NCI-H2081 (cell line): ENCODE data around the gene CCL19.
A peak's percentile ranks its signal among the peaks of the same experiment; 100 is the strongest.

Experiments used
- DNase-seq, 2 experiments: peaks; one replicate each; lab custom pipeline; 2025; lab: John Stamatoyannopoulos, UW

The CCL19 gene

GRCh38 chr9:34662526-34663302 is 28.4 kb downstream of the CCL19 start, which contains the start of gene CCL27:
Gene CCL27, minus strand, starts transcription at chr9:34662657. Its CDS starts 24 bp downstream, at chr9:34662633.
- DNase-seq: no peak

GRCh38 chr9:34659592-34660253 is 31.4 kb downstream of the CCL19 start:
- DNase-seq: peak in 1 of 2 experiments; percentile 15

DNA sequence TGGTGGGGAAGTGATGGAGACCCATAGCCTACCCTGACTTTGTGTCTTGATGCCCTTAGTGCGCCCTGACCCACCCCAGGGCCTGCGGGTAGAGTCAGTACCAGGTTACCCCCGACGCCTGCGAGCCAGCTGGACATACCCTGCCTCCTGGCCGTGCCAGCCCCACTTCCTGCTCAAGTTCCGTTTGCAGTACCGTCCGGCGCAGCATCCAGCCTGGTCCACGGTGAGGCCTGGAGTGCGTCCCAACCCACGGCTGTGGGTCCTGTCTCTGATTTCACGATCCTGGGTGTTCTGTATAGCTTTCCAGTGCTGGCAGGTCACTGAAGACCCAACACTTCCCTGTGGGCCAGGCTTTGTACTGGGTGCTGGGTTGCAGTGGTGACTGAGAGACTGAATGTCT is 32.6 kb downstream of the CCL19 start:
- no peak for DNase-seq

DNA sequence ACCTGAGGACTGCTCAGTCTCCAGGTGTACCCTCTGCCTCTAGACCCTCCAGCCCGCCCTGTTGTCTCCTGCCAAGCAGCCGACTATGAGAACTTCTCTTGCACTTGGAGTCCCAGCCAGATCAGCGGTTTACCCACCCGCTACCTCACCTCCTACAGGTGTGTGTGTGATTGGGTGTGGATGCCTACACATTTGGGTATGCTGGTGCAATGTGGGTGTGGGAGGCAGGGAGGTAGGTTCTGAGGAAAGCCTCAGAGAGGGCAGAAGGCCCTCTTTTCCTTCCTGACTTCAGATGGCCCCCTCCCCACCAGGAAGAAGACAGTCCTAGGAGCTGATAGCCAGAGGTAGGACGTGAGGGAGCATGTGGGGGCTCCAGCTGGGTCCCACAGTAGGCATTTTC is 34.1 kb downstream of the CCL19 start:
- DNase-seq: no peak

DNA sequence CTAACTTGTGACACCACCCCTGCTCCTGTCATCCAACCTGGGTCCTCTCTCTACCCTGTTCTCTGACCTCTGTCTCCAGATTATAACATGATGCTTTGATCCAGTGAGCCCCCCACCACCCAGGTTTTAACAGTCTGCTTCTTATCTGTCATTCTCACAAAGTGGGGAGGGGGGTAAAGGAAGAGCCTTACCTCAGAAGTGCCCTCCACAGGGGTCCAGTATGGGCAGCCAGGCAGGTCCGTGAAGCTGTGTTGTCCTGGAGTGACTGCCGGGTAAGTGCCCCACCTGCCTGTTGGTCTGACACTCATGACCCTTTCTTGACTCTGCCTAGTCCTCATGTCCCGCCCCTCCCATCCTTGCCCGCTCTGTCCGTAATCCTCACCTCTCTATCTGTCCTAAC is 35.7 kb downstream of the CCL19 start:
- no peak for DNase-seq

DNA sequence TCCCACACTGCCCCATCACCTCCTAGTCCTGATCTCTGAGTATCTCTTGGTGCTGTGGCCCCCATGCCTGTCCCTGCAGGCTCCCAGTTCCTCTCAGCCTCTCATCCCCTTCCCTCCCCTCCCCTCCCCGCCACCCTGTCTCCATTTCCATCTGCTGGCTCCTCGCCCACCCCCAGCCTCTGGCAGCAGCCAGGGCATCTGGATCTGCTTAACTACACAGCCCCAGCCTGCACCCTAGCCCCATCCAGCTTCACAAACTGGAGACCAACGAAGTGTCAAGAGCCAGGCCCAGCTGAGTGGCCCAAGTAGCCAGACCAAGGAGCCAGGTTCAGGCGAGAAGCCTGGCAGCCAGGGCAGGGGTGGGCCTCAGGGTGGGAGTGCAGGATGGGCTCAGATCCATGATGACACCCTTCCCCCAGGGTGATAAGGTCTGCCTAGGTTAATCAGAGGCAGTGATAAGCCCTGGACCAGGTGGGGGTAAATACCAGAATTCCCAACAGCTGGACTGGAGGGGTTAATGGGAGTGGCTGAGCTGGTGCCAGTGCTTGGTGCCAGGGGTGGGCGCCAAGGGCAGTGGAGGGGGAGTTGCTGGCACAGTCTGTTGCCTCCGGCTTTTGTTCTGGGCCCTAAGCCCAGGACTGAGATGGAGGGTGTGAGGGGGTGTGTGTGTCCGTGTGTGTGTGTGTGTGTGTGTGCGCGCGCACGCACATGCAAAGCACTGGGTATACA is 36.6 kb downstream of the CCL19 start:
- peak; percentile 60 to 73 for DNase-seq

DNA sequence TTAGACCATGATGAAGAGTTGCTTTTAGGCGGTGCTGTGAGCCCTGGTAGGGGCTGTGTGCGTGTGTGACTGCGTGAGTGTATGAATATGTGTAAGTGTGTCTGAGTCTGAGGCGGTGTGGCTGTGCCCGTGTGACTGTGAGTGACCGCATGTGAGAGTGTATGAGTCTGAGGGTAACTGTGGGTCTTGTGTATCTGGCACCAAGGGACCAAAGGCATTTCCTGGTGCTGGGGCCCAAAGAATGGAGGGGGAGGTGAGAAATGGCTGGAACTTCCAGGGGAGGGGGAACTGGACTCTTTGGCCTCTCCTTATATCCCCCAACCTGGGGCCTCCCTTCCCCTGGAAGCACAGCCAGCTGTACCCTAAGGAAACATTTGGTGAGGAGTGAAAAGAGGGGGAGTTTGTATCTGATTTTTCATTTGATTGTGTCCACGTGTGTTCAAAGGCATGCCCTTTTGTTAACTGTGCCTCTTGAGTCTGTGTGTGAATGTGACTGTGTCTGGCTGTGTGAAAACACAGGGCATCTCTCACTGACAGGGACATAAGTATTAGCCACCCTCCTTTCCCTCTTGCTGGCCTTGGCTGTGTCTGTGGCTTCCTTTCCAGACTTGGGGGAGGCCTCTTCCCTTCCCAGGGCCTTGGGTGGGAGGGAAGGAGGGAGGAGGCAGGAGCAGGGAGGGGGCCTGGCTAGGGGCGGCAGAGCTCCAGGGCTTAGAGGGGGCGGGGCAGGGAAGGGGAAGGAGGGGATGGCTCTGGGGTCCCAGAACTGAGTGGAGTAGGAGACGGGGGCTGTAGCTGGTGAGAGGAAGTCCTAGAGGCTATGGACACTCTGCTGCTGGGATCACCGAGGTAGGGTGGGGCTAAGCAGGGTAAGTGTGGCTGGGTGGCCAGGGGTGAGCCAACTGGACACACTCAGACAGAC is 37.7 kb downstream of the CCL19 start:
- no peak for DNase-seq

DNA sequence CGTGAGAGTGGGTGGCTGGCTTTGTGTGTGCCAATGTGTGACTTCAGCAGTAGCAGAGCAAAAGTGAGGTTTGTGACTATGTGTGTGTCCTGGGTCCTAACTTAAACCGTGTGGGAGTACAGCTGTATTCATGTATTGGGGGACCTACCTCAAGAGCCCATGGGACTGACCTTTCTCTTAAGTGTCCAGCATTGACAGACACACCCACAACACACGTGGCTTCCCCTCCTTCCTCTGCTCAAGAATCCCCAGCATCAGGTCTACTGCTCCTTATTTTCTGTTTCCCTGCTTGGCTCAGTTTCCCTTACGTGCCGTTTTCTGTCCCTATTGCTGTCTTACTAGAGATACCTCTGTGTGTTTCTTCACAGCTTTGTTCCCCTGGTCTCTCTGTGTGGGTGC is 38.5 kb downstream of the CCL19 start:
- no peak for DNase-seq

- DNase-seq: no peak
These were observed 39.0 kb downstream of the CCL19 start, which contains the start of gene IL11RA for GRCh38 chr9:34651876-34652601. Gene IL11RA, plus strand, starts transcription at chr9:34652185. Its CDS starts 3,033 bp downstream, at chr9:34655218.

- no peak for DNase-seq
These were observed 39.8 kb downstream of the CCL19 start for GRCh38 chr9:34651321-34651720.

- DNase-seq: no peak
These were observed 40.3 kb downstream of the CCL19 start for GRCh38 chr9:34650816-34651215.

GRCh38 chr9:34648673-34649072 is 42.4 kb downstream of the CCL19 start:
- no peak for DNase-seq

DNA sequence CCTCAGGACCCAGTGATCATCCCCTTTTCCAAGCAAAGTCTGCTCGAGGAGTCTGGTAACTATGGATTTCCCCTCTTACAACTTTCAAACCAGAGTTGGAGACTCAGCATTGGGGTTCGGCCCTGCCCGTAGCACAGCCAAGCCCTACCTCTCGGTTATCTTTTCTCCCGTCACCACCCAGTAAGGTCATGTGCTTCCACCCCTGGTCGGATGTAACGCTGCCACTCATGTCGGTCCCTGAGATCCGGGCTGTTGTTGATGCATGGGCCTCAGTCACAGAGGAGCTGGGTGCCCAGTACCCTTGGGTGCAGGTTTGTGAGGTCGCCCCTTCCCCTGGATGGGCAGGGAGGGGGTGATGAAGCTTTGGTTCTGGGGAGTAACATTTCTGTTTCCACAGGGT is 43.4 kb downstream of the CCL19 start:
- no peak for DNase-seq

DNA sequence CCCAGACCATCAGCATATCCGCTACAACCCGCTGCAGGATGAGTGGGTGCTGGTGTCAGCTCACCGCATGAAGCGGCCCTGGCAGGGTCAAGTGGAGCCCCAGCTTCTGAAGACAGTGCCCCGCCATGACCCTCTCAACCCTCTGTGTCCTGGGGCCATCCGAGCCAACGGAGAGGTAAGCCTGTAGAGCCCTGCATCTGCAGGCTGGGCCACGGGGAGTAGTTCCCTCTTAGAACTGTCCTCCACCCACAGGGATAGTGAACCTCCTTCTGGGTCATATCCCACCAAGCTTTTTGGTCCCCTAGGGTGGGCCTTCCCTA is 44.0 kb downstream of the CCL19 start:
- no peak for DNase-seq

DNA sequence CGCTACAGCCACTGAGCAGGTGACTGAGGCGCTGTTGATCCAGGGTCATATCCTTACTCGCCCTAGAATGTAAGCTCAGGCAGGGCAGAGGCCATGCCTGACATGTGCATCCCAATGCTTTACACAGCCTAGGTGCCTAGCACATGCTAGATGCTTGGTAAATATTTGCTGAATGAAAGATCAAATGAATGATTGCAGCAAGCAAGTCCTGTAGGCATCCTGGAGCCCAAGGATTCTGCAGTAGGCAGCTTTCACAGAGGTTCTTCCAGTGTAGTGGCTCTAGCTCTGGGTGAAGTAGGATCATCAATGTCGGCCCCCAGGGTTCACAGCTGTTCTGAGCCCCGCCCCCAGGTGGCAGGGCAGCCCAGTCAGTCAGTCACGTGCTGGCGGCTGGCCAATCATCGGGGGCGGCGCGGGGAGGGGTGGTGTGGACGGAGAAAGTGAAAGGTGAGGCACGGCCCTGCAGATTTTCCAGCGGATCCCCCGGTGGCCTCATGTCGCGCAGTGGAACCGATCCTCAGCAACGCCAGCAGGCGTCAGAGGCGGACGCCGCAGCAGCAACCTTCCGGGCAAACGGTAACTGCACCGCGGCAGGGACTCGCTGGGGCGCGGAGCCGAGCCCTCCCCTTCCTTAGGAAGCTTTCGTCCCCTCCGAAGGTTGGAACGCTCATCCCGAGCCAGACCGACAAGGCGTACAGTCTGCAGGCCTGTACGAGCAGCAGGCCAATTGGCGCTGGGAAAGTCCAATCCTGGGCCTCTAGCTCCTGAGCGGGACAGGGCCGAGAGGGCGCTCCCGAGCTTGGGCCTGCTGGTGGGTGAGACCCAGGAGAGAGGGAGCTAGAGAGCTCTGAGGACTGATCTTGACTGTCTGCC is 44.6 kb downstream of the CCL19 start, which contains the start of gene GALT:
GALT (plus strand) TSS at position 465 of the 873 bp plus-strand sequence; CDS start at position 495, 30 bp downstream.
- peak; percentile 90 to 92 for DNase-seq

- no peak for DNase-seq
These were observed 46.2 kb downstream of the CCL19 start for GRCh38 chr9:34644766-34645314.

- no peak for DNase-seq
These were observed 48.4 kb downstream of the CCL19 start for GRCh38 chr9:34642679-34643078.
